Measurements from ENCODE around the gene ADCY3.
"Not testable (repeated sequence)": the region's sequence is repeated elsewhere in the genome, so short reads cannot be mapped to it uniquely, and the experiment has no call there.

The ADCY3 gene

DNA sequence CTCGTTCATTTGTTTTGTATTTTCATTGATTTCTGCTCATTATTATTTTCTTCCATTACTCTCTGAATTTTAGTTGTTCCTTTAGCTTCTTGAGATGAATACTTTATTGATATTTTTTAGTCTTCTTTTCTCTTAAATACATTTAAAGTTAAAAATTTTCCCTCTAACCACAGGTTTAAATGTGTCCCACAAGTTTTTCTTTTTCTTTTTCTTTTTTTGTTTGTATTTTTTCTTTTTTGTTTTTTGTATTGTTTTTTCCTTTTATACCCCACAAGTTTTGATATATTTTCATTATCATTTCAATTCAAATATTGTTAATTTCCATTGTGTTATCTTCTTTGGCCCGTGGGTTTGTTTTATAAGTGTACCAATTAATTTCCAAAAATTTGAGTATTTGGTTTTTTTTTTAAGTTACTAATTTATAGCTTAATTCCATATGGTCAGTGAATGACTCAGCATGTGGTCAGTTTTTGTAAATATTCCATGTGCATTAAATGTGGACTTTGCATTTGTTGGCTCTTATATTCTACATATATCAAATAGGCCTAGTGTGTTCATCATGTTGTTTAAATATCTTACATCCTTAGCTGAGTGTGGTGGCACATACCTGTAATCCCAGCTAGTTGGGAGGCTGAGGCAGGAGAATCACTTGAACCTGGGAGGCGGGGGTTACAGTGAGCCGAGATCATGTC lies 110.6 kb downstream of the ADCY3 start:
- no peak for DNase-seq (ENCODE audit: low read depth)

DNA sequence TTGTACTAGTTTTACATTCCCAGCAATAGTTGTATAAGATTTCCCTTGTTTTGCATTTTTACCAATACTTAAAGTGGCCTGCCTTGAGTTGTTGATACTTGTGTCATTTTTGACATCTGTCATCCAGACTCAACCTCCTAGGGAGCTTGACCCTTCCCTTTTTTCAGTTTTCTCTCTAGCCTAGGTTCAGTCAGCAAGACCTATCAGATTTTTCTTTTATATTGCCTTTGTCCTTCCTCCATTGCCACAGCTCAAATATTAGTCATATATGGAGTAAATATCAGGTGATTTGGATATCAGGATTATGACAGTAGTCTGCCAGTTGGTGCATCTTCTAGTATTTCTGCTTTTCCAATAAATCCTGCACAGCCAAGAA lies 113.4 kb downstream of the ADCY3 start:
- DNase-seq (ENCODE audit: low read depth) = no peak

DNA sequence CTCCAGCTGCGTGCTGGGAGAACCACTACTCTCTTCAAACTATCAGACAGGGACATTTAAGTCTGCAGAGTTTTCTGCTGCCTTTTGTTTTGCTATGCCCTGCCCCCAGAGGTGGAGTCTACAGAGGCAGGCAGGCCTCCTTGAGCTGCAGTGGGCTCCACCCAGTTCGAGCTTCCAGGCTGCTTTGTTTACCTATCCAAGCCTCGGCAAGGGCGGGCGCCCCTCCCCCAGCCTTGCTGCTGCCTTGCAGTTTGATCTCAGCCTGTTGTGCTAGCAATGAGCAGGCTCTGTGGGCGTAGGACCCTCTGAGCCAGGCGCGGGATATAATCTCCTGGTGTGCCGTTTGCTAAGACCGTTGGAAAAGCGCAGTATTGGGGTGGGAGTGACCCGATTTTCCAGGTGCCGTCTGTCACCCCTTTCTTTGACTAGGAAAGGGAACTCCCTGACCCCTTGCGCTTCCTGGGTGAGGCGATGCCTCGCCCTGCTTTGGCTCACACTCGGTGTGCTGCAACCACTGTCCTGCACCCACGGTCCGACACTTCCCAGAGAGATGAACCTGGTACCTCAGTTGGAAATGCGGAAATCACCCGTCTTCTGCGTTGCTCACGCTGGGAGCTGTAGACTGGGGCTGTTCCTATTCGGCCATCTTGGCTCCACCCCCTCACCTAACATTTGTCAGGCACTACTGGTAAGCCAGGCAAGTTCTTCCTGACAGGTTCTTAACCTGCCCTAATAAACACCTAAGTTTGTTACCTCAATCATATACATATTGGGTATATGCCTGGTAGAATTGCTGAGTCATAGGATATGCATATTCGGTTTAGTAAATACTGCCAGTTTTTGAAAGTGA lies 114.0 kb downstream of the ADCY3 start:
- DNase-seq (ENCODE audit: low read depth) = not testable (repeated sequence)

DNA sequence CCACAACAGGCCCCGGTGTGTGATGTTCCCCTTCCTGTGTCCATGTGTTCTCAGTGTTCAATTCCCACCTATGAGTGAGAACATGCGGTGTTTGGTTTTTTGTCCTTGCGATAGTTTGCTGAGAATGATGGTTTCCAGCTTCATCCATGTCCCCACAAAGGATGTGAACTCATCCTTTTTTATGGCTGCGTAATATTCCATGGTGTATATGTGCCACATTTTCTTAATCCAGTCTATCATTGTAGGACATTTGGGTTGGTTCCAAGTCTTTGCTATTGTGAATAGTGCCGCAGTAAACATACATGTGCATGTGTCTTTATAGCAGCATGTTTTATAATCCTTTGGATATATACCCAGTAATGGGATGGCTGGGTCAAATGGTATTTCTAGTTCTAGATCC lies 119.5 kb downstream of the ADCY3 start:
- not testable (repeated sequence) for DNase-seq (ENCODE audit: low read depth)

- DNase-seq (ENCODE audit: low read depth) = no peak
These were observed 122.4 kb downstream of the ADCY3 start for GRCh38 chr2:24797644-24798043.

DNA sequence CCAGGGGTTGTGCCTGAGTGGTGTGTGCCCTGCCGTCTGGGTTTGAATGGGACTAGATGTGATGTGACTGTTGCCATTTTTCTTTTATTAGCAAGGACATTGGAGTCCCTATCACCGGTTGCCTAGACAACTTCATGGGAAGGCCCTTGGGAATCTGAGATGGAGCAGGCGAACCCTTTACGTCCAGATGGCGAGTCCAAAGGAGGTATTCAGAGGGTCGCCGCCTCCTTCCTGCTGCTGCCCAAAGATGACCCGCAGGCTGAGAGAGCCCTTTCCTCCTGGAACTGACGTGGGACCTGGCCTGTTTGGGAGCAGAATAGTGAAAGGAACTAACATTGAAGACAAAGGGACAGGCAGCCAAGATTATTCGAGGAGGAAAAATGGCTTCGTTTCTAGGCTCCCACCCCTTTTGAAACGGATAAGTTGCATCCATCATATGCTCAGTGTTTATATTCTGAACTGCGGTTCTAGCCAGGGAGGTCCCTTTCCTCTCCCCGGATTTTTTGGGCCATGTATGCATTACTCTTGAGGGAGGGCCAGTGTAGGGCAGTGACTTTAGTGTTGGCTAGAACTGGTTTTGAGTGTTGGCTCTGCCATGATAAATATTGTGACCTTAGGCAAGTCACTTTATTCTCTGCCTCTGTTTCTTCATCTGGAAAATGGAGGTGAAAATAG lies 126.1 kb downstream of the ADCY3 start:
- no peak for DNase-seq (ENCODE audit: low read depth)

GRCh38 chr2:24792874-24793760 lies 126.9 kb downstream of the ADCY3 start, which contains the start of the genes CENPO and PTRHD1:
TSS of gene CENPO (plus strand) at chr2:24793425. CDS start at chr2:24793920, 495 bp downstream.
TSS of gene PTRHD1 (minus strand) at chr2:24793391. CDS start at chr2:24793377, 14 bp downstream.
- DNase-seq (ENCODE audit: low read depth) = peak; percentile 94

GRCh38 chr2:24792542-24792873 lies 127.5 kb downstream of the ADCY3 start:
- DNase-seq (ENCODE audit: low read depth) = no peak

- DNase-seq (ENCODE audit: low read depth) = no peak
These were observed 128.6 kb downstream of the ADCY3 start for GRCh38 chr2:24791452-24791851.

- DNase-seq (ENCODE audit: low read depth) = no peak
These were observed 131.2 kb downstream of the ADCY3 start for GRCh38 chr2:24788816-24789215.

- no peak for DNase-seq (ENCODE audit: low read depth)
These were observed 132.5 kb downstream of the ADCY3 start for GRCh38 chr2:24787532-24787931.

DNA sequence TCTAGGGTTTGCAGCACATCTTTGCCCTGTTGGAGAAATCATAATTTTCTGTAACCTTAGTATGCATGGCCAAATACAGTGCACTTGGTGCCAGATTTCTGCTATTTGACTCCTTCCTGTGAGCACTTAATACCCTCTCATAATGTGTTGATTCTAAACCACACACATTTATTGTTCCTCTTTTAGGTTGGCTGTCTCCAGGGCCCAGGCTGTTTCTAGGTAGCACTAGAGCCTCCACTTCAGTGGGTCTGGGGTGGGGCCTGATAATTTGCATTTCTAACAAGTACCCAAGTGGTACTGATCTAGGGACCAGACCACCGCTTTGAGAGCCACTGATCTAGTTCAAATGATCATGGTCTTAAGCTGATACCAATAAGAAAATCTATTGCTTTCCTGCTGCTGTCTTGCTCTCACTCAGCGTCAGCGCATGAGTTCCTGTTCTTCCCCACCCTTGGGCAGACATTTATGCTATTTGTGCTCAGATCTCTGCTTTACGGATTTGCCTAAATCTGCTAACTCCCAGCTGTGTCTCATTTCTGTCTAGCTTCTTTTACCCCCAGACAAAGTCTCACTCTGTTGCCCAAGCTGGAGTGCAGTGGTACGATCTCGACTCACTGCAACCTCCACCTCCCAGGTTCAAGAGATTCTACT lies 134.2 kb downstream of the ADCY3 start:
- no peak for DNase-seq (ENCODE audit: low read depth)

DNA sequence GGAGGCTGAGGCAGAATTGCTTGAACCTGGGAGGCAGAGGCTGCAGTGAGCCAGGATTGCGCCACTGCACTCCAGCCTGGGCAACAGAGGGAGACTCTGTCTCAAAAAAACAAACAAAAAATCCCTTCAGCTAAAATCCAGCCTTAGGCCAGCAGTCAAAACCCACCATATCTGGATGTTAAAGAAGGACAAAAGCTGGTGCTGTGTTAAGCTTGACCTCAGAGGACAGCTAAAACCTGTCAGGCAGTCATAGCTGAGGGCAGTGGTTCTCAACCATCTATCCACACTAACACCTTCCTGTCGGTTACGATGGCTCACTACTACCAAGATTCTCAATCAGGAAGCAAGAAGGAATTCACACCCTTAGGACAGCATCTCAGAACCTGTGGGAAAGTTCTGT lies 136.4 kb downstream of the ADCY3 start:
- DNase-seq (ENCODE audit: low read depth) = no peak

DNA sequence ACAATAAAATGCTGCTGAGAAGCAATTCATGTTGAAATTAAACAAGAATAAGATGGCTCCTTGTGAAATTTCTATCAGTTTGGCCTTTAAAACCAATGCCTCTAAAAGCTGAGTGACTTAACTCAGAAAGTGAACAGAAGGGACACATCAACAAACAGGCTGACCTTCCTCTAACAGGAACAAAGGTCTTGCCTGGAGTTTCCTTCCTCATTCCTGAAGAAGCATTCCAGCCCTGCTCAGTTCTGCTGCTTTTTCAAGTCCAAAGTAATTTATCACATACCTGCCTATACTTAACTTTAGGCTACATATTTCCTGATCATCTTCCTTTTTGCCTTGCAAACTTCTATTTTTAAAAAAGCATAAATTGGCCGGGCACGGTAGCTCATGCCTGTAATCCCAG lies 140.9 kb downstream of the ADCY3 start:
- no peak for DNase-seq (ENCODE audit: low read depth)

- no peak for DNase-seq (ENCODE audit: low read depth)
These were observed 145.7 kb downstream of the ADCY3 start for GRCh38 chr2:24774373-24774772.

- no peak for DNase-seq (ENCODE audit: low read depth)
These were observed 148.1 kb downstream of the ADCY3 start for GRCh38 chr2:24771764-24772586.

GRCh38 chr2:24771061-24771460 lies 149.0 kb downstream of the ADCY3 start:
- DNase-seq (ENCODE audit: low read depth) = no peak
